ENCODE results near the gene TMEM109. TPM values are rescaled to one million over a fixed set of nuclear protein-coding genes. Genes with fewer than 3 reads are reported as not detected.
A peak's percentile ranks its signal among the peaks of the same experiment; 100 is the strongest.

Gene TMEM109, protein sequence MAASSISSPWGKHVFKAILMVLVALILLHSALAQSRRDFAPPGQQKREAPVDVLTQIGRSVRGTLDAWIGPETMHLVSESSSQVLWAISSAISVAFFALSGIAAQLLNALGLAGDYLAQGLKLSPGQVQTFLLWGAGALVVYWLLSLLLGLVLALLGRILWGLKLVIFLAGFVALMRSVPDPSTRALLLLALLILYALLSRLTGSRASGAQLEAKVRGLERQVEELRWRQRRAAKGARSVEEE
- total RNA-seq: 18.7 TPM
- 58.1 TPM for polyA plus RNA-seq
- long read RNA-seq, donor 1, transcript TMEM109-201 (4 exons, 2,413 nt): major isoform, 5 of 5 reads
- long read RNA-seq, donor 1, partial matches to known transcripts: 0 of 5 reads
- long read RNA-seq, donor 1, other reads (novel, unspliced or antisense): 0 of 5 reads
- long read RNA-seq, donor 2: 0 reads
- long read RNA-seq, donor 3, transcript TMEM109-201 (4 exons, 2,413 nt): major isoform, 31 of 34 reads
- long read RNA-seq, donor 3, partial matches to known transcripts: 0 of 34 reads
- long read RNA-seq, donor 3, other reads (novel, unspliced or antisense): 0 of 34 reads
- long read RNA-seq, donor 4, transcript TMEM109-201 (4 exons, 2,413 nt): major isoform, 7 of 9 reads
- long read RNA-seq, donor 4, partial matches to known transcripts: 0 of 9 reads
- long read RNA-seq, donor 4, other reads (novel, unspliced or antisense): 0 of 9 reads
- long read RNA-seq, donor 5, transcript TMEM109-201 (4 exons, 2,413 nt): major isoform, 34 of 41 reads
- long read RNA-seq, donor 5, partial matches to known transcripts: 5 of 41 reads
- long read RNA-seq, donor 5, other reads (novel, unspliced or antisense): 0 of 41 reads
- long read RNA-seq, donor 6, transcript TMEM109-201 (4 exons, 2,413 nt): major isoform, 30 of 31 reads
- long read RNA-seq, donor 6, partial matches to known transcripts: 0 of 31 reads
- long read RNA-seq, donor 6, other reads (novel, unspliced or antisense): 0 of 31 reads
- long read RNA-seq, donor 7, transcript TMEM109-201 (4 exons, 2,413 nt): major isoform, 22 of 50 reads
- long read RNA-seq, donor 7, partial matches to known transcripts: 24 of 50 reads
- long read RNA-seq, donor 7, other reads (novel, unspliced or antisense): 0 of 50 reads
- long read RNA-seq, donor 8, transcript TMEM109-201 (4 exons, 2,413 nt): major isoform, 13 of 15 reads
- long read RNA-seq, donor 8, partial matches to known transcripts: 0 of 15 reads
- long read RNA-seq, donor 8, other reads (novel, unspliced or antisense): 0 of 15 reads
- long read RNA-seq, donor 9, transcript TMEM109-201 (4 exons, 2,413 nt): major isoform, 19 of 34 reads
- long read RNA-seq, donor 9, partial matches to known transcripts: 12 of 34 reads
- long read RNA-seq, donor 9, other reads (novel, unspliced or antisense): 0 of 34 reads
- long read RNA-seq, donor 10, transcript TMEM109-201 (4 exons, 2,413 nt): major isoform, 20 of 24 reads
- long read RNA-seq, donor 10, partial matches to known transcripts: 0 of 24 reads
- long read RNA-seq, donor 10, other reads (novel, unspliced or antisense): 0 of 24 reads

DNA sequence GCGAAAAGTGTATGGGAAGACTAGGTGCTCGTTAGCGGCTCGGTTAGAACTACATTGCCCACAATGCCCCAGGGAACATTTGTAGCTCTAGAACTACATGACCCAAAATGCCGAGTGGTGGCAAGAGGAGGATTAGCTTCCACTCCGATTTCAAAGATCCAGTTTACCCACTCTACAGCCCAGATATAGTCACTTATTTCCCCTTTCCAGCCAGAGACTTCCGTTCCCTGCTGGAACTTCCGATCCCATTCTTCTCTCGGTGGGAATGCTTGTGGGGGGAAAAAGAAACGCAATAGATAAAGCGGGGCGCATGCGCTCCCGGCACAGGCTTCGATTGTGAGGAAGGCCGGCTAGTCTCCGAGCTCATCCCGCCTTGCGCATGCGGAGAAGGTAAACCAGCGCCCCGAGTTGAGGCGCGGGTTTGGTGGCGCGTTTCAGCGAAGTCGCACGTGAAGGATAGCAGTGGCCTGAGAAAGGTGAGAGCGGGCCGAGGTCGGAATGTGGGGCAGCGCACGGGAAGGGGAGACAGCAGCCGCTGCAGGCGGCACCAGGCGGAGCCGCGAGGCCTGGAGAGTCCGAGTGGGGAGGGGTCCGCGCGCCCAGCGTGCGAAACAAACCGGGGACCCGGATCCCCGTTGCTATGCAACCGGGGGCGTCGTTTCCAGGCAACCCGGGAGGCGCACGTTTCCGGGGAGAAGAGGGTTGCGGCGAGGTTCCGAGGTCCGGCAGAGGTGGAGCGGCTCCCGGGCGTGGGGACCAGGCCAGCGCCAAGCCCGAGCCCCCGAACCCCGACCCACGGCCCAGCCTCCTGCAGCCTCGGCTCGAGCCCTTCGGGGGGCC lies at the start of gene TMEM109:
Gene TMEM109, plus strand, starts transcription at position 366 of the 840 bp plus-strand sequence. CDS start 5,536 bp downstream, outside the sequence.
- peaks cover 42 to 61% of the 10 kb centered on the region in 2 donors for H3K4me1 ChIP-seq (ENCODE audit: control insufficient read depth in 2 of 2, insufficient read depth in 2 of 2, low read length in 2 of 2)
- DNase-seq (ENCODE audit: low read depth in 6 of 9, low spot score in 9 of 9): peak; percentile 84 to 97 (median 91)
- WGBS: under 1% methylated on average over 70 of the region's 70 CpGs

DNA sequence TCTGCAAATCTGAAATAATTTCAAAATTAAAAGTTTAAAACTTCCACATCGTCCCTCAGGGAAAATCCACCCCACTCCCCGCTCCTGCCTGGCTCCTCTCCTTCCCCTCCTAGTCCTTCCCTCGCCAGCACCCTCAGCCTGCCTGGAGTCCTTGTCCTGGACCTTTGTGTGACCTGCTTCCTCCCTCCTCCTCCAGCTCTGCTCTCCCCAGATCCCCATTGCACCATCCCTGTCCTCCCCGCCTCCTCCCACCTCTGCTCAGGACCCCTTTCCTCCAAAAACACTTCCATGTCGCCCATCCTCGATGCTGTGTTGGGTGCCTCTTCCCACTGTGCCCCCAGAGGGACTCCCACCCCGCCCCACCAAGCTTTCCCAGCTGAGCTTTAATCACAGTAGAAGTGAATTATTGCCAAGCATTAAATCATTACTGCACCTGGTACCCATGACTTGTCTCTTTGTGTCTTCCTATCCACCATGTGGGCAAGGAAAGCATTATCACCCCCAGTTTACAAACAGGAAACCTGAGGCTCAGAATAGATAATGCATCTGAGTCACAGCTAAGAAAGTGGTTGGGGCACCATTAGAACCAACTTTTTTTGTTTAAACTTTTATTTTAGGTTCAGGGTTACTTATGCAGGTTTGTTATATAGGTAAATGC lies 49.0 kb upstream of the TMEM109 start:
- peaks cover 36 to 65% of the 10 kb centered on the region in 2 donors for H3K4me1 ChIP-seq (ENCODE audit: control insufficient read depth in 2 of 2, insufficient read depth in 2 of 2, low read length in 2 of 2)
- H3K27me3 ChIP-seq (ENCODE audit: control insufficient read depth in 2 of 2, insufficient read depth in 1 of 2, low read length in 1 of 2): no peaks in the 10 kb centered on the region
- WGBS: 65% methylated on average over 7 of the region's 7 CpGs
- peaks cover 0 to 6% of the 10 kb centered on the region in 2 donors for H3K9me3 ChIP-seq (ENCODE audit: control insufficient read depth in 2 of 2, insufficient read depth in 1 of 2, low read length in 1 of 2)
- no peak overlapping the region for H3K4me3 ChIP-seq (ENCODE audit: low read length in 2 of 2)
- peak overlapping the region in 1 of 2 donors; percentile 26 for H3K27ac ChIP-seq (ENCODE audit: low read depth in 1 of 2, low read length in 1 of 2)
- peak in 1 of 9 donors; percentile 62 for DNase-seq (ENCODE audit: low read depth in 6 of 9, low spot score in 9 of 9)
- H3K36me3 ChIP-seq (ENCODE audit: control insufficient read depth in 2 of 2, insufficient read depth in 2 of 2, low read length in 1 of 2): no peaks in the 10 kb centered on the region

More for the DNA sequence above, at the start of gene TMEM109:
- no peaks in the 10 kb centered on the region for H3K27me3 ChIP-seq (ENCODE audit: control insufficient read depth in 2 of 2, insufficient read depth in 1 of 2, low read length in 1 of 2)
- H3K4me3 ChIP-seq (ENCODE audit: low read length in 2 of 2): peak within 1 kb of the TSS; percentile 67 to 68
- peak within 1 kb of the TSS; percentile 84 to 93 for H3K27ac ChIP-seq (ENCODE audit: low read depth in 1 of 2, low read length in 1 of 2)
- H3K9me3 ChIP-seq (ENCODE audit: control insufficient read depth in 2 of 2, insufficient read depth in 1 of 2, low read length in 1 of 2): peaks cover 0 to 2% of the 10 kb centered on the region in 2 donors
- H3K36me3 ChIP-seq (ENCODE audit: control insufficient read depth in 2 of 2, insufficient read depth in 2 of 2, low read length in 1 of 2): peaks cover 3% of the 10 kb centered on the region in 2 donors

DNA sequence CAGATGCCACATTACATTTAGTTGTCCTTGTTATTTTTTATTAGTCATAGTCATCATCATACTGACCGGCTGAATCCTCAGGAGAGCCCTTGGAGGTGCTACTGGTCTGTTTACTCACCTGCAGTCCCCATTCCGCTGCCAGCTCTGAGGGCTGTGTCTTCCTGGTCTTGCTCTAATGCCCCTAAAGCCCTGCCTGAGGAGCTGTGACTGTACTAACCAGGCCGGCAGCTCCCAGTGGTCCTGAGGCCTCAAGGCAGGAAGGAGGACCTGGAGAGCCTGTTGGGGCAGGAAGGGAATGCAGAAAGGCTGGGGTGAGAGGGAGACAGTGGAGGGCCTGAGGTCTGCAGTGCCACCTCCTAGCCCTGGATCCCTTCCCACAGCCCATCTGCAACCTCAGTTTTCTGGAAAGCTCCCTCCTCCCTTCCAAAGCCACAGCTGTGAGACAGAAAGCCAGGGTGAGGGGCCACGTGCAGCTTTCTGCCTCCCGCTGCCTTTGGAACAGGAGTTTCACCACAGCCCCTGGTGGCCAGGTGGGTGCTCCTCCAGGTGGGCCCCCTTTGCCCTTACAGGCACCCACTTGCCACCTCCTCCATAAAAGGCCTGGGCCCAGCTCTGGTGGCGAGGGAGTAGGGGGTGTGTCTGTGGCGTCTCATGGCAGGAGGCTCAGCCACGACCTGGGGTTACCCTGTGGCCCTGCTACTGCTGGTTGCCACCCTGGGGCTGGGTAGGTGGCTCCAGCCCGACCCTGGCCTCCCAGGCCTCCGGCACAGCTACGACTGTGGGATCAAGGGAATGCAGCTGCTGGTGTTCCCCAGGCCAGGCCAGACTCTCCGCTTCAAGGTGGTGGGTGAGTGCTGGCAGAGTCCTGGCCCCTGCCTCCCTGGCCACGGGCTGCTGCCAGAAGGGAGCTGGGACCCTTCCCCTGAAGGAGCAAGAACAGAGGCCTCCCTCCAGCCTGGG lies 46.8 kb upstream of the TMEM109 start, which contains the start of gene ZP1:
Gene ZP1, plus strand, starts transcription at position 632 of the 960 bp plus-strand sequence. Its CDS starts 20 bp downstream, at position 652.
- Histone ChIP-seq H3K4me3 (ENCODE audit: low read length in 2 of 2) (no peak within 1 kb of the TSS), H3K27me3 (ENCODE audit: control insufficient read depth in 2 of 2, insufficient read depth in 1 of 2, low read length in 1 of 2) (no peaks in the 10 kb centered on the region), H3K27ac (ENCODE audit: low read depth in 1 of 2, low read length in 1 of 2) (peak within 1 kb of the TSS in 1 of 2 donors; percentile 61), H3K9me3 (ENCODE audit: control insufficient read depth in 2 of 2, insufficient read depth in 1 of 2, low read length in 1 of 2) (peaks cover 0 to 6% of the 10 kb centered on the region in 2 donors), H3K36me3 (ENCODE audit: control insufficient read depth in 2 of 2, insufficient read depth in 2 of 2, low read length in 1 of 2) (no peaks in the 10 kb centered on the region), H3K4me1 (ENCODE audit: control insufficient read depth in 2 of 2, insufficient read depth in 2 of 2, low read length in 2 of 2) (peaks cover 48 to 74% of the 10 kb centered on the region in 2 donors)
- peak in 4 of 9 donors; percentile 50 to 74 (median 54) for DNase-seq (ENCODE audit: low read depth in 6 of 9, low spot score in 9 of 9)
- WGBS: 55% methylated on average over 13 of the region's 13 CpGs

DNA sequence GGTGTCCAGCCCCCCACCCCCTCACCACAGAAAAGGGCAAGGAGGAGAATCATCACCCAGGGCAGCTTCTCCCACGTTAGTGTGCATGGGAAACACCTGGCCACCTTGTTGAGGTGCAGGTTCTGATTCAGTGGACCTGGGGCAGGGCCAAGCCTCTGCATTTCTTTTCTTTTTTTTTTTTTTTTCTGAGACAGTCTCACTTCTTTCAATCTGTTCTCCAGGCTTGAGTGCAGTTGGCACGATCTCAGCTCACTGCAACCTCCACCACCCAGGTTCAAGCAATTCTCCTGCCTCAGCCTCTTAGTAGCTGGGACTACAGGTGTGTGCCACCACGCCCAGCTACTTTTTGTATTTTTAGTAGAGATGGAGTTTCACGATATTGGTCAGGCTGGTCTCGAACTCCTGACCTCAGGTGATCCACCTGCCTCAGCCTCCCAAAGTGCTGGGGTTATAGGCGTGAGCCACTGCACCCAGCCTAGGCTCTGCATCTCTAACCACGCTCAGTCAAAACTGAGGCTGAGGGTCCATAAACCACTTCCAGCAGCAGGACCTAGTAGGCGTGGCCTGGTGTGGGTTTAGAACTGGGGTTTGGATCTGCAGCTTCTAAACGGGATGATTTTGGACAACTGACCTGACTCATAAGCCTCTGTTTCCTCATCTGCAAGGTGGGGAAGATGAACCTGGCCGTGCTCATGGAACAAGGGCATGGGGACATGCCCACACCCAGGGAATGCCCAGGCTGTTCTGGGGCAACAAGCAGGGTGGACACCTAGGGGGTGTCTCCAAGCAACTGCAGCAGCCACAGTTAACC lies 45.9 kb upstream of the TMEM109 start:
- DNase-seq (ENCODE audit: low read depth in 6 of 9, low spot score in 9 of 9): no peak
- H3K4me1 ChIP-seq (ENCODE audit: control insufficient read depth in 2 of 2, insufficient read depth in 2 of 2, low read length in 2 of 2): peaks cover 57 to 83% of the 10 kb centered on the region in 2 donors
- H3K36me3 ChIP-seq (ENCODE audit: control insufficient read depth in 2 of 2, insufficient read depth in 2 of 2, low read length in 1 of 2): no peaks in the 10 kb centered on the region
- H3K27me3 ChIP-seq (ENCODE audit: control insufficient read depth in 2 of 2, insufficient read depth in 1 of 2, low read length in 1 of 2): no peaks in the 10 kb centered on the region
- peaks cover 0 to 6% of the 10 kb centered on the region in 2 donors for H3K9me3 ChIP-seq (ENCODE audit: control insufficient read depth in 2 of 2, insufficient read depth in 1 of 2, low read length in 1 of 2)
- H3K27ac ChIP-seq (ENCODE audit: low read depth in 1 of 2, low read length in 1 of 2): no peak overlapping the region
- WGBS: 67% methylated on average over 10 of the region's 10 CpGs
- H3K4me3 ChIP-seq (ENCODE audit: low read length in 2 of 2): no peak overlapping the region

DNA sequence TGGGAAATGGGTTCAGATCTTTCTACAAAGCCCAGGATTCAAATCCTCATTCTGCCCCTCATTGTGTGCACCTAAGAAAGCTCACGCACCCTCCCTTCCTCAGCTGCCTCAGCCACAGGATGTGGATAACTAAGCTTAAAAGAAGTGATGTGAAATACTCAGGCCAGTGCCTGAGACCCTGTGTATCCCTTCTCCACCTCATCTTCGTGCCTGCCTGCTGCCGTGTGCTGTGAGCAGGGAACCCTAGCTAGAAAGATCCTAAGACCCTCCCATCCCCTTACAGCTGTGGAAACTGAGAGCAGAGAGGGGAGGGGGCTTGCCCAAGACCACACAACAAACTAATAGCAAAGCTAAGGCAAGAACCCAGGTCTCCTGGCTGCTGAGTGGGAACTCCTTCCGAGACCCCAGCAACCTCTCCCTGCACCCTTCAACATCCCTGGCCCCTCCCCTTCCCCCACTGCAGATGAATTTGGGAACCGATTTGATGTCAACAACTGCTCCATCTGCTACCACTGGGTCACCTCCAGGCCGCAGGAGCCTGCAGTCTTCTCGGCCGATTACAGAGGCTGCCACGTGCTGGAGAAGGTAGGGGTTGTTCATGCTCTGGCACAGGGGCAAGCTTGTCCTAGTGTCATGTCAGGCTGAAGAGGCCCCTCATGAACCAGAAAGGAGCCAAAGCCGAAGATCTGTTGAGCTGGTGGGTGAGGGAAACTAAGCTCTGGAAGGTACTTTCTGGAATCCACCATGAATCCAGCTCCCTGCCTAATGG lies 45.1 kb upstream of the TMEM109 start:
- no peak overlapping the region for H3K4me3 ChIP-seq (ENCODE audit: low read length in 2 of 2)
- H3K9me3 ChIP-seq (ENCODE audit: control insufficient read depth in 2 of 2, insufficient read depth in 1 of 2, low read length in 1 of 2): peaks cover 0 to 6% of the 10 kb centered on the region in 2 donors
- H3K4me1 ChIP-seq (ENCODE audit: control insufficient read depth in 2 of 2, insufficient read depth in 2 of 2, low read length in 2 of 2): peaks cover 65 to 91% of the 10 kb centered on the region in 2 donors
- WGBS: 90% methylated on average over 10 of the region's 10 CpGs
- DNase-seq (ENCODE audit: low read depth in 6 of 9, low spot score in 9 of 9): no peak
- no peak overlapping the region for H3K27ac ChIP-seq (ENCODE audit: low read depth in 1 of 2, low read length in 1 of 2)
- H3K36me3 ChIP-seq (ENCODE audit: control insufficient read depth in 2 of 2, insufficient read depth in 2 of 2, low read length in 1 of 2): no peaks in the 10 kb centered on the region
- no peaks in the 10 kb centered on the region for H3K27me3 ChIP-seq (ENCODE audit: control insufficient read depth in 2 of 2, insufficient read depth in 1 of 2, low read length in 1 of 2)

DNA sequence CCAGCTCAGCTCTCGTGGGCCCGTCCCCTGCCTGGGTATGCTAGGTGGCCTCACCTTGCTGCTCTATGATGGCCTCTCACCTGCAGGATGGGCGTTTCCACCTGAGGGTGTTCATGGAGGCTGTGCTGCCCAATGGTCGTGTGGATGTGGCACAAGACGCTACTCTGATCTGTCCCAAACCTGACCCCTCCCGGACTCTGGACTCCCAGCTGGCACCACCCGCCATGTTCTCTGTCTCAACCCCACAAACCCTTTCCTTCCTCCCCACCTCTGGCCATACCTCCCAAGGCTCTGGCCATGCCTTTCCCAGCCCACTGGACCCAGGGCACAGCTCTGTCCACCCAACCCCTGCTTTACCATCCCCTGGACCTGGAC lies 44.5 kb upstream of the TMEM109 start:
- 99% methylated on average over 7 of the region's 7 CpGs for WGBS
- Histone ChIP-seq H3K27me3 (ENCODE audit: control insufficient read depth in 2 of 2, insufficient read depth in 1 of 2, low read length in 1 of 2) (no peaks in the 10 kb centered on the region), H3K4me1 (ENCODE audit: control insufficient read depth in 2 of 2, insufficient read depth in 2 of 2, low read length in 2 of 2) (peaks cover 71 to 92% of the 10 kb centered on the region in 2 donors), H3K9me3 (ENCODE audit: control insufficient read depth in 2 of 2, insufficient read depth in 1 of 2, low read length in 1 of 2) (peaks cover 0 to 6% of the 10 kb centered on the region in 2 donors), H3K4me3 (ENCODE audit: low read length in 2 of 2) (no peak overlapping the region), H3K36me3 (ENCODE audit: control insufficient read depth in 2 of 2, insufficient read depth in 2 of 2, low read length in 1 of 2) (no peaks in the 10 kb centered on the region), H3K27ac (ENCODE audit: low read depth in 1 of 2, low read length in 1 of 2) (no peak overlapping the region)
- no peak for DNase-seq (ENCODE audit: low read depth in 6 of 9, low spot score in 9 of 9)
